ENCODE results near the gene SF3B2. TPM values are rescaled to one million over a fixed set of nuclear protein-coding genes. Genes with fewer than 3 reads are reported as not detected.
"Not testable (repeated sequence)": the region's sequence is repeated elsewhere in the genome, so short reads cannot be mapped to it uniquely, and the experiment has no call there.

Gene SF3B2
- total and polyA plus RNA-seq, 9 donors = 96.9 to 168 (median 137) TPM

- no peak for DNase-seq
- Histone ChIP-seq H3K27me3 (ENCODE audit: control insufficient read depth, insufficient read depth, low read length) (no peaks in the 10 kb centered on the region), H3K9me3 (replicated peaks; ENCODE audit: control insufficient read depth, low read depth, low read length) (no peaks in the 10 kb centered on the region), H3K4me3 (ENCODE audit: low read length) (peak overlapping the region; percentile 71), H3K36me3 (ENCODE audit: control insufficient read depth, insufficient read depth, low read length) (peaks cover 40% of the 10 kb centered on the region), H3K4me1 (ENCODE audit: control insufficient read depth, insufficient read depth, low read length) (peaks cover 31% of the 10 kb centered on the region), H3K27ac (ENCODE audit: low read length) (peak overlapping the region; percentile 65)
- no CpG with 5 or more reads among the region's 2 CpGs for WGBS (ENCODE audit: insufficient coverage)
These were observed 19.2 kb downstream of the SF3B2 start for GRCh38 chr11:66071381-66071801.

- H3K27me3 ChIP-seq (ENCODE audit: control insufficient read depth, insufficient read depth, low read length) = no peaks in the 10 kb centered on the region
- H3K4me3 ChIP-seq (ENCODE audit: low read length) = no peak overlapping the region
- H3K27ac ChIP-seq (ENCODE audit: low read length) = no peak overlapping the region
- H3K4me1 ChIP-seq (ENCODE audit: control insufficient read depth, insufficient read depth, low read length) = peaks cover 29% of the 10 kb centered on the region
- no peaks in the 10 kb centered on the region for H3K9me3 ChIP-seq (replicated peaks; ENCODE audit: control insufficient read depth, low read depth, low read length)
- WGBS (ENCODE audit: insufficient coverage) = no CpG with 5 or more reads among the region's 3 CpGs
- DNase-seq = no peak
- peaks cover 39% of the 10 kb centered on the region for H3K36me3 ChIP-seq (ENCODE audit: control insufficient read depth, insufficient read depth, low read length)
These were observed 19.9 kb downstream of the SF3B2 start for GRCh38 chr11:66072081-66072480.

GRCh38 chr11:66072518-66072917 is 20.4 kb downstream of the SF3B2 start:
- Histone ChIP-seq H3K27ac (ENCODE audit: low read length) (no peak overlapping the region), H3K4me3 (ENCODE audit: low read length) (no peak overlapping the region), H3K36me3 (ENCODE audit: control insufficient read depth, insufficient read depth, low read length) (peaks cover 39% of the 10 kb centered on the region), H3K9me3 (replicated peaks; ENCODE audit: control insufficient read depth, low read depth, low read length) (no peaks in the 10 kb centered on the region), H3K27me3 (ENCODE audit: control insufficient read depth, insufficient read depth, low read length) (no peaks in the 10 kb centered on the region), H3K4me1 (ENCODE audit: control insufficient read depth, insufficient read depth, low read length) (peaks cover 29% of the 10 kb centered on the region)
- DNase-seq = no peak
- WGBS (ENCODE audit: insufficient coverage) = 79% methylated on average over 7 of the region's 8 CpGs

GRCh38 chr11:66073669-66074068 is 21.5 kb downstream of the SF3B2 start:
- Histone ChIP-seq H3K4me3 (ENCODE audit: low read length) (no peak overlapping the region), H3K9me3 (replicated peaks; ENCODE audit: control insufficient read depth, low read depth, low read length) (no peaks in the 10 kb centered on the region), H3K36me3 (ENCODE audit: control insufficient read depth, insufficient read depth, low read length) (peaks cover 27% of the 10 kb centered on the region), H3K27ac (ENCODE audit: low read length) (no peak overlapping the region), H3K4me1 (ENCODE audit: control insufficient read depth, insufficient read depth, low read length) (peaks cover 20% of the 10 kb centered on the region), H3K27me3 (ENCODE audit: control insufficient read depth, insufficient read depth, low read length) (no peaks in the 10 kb centered on the region)
- WGBS (ENCODE audit: insufficient coverage) = no CpG with 5 or more reads among the region's 1 CpG
- DNase-seq = no peak

- peaks cover 11% of the 10 kb centered on the region for H3K4me1 ChIP-seq (ENCODE audit: control insufficient read depth, insufficient read depth, low read length)
- H3K27ac ChIP-seq (ENCODE audit: low read length) = no peak overlapping the region
- H3K36me3 ChIP-seq (ENCODE audit: control insufficient read depth, insufficient read depth, low read length) = peaks cover 26% of the 10 kb centered on the region
- DNase-seq = no peak
- H3K4me3 ChIP-seq (ENCODE audit: low read length) = no peak overlapping the region
- H3K9me3 ChIP-seq (replicated peaks; ENCODE audit: control insufficient read depth, low read depth, low read length) = no peaks in the 10 kb centered on the region
- WGBS (ENCODE audit: insufficient coverage) = no CpG with 5 or more reads among the region's 4 CpGs
- no peaks in the 10 kb centered on the region for H3K27me3 ChIP-seq (ENCODE audit: control insufficient read depth, insufficient read depth, low read length)
These were observed 23.1 kb downstream of the SF3B2 start for GRCh38 chr11:66075273-66075672.

- Histone ChIP-seq H3K27me3 (ENCODE audit: control insufficient read depth, insufficient read depth, low read length) (no peaks in the 10 kb centered on the region), H3K36me3 (ENCODE audit: control insufficient read depth, insufficient read depth, low read length) (peaks cover 26% of the 10 kb centered on the region), H3K27ac (ENCODE audit: low read length) (no peak overlapping the region), H3K4me3 (ENCODE audit: low read length) (no peak overlapping the region), H3K4me1 (ENCODE audit: control insufficient read depth, insufficient read depth, low read length) (peaks cover 6% of the 10 kb centered on the region), H3K9me3 (replicated peaks; ENCODE audit: control insufficient read depth, low read depth, low read length) (no peaks in the 10 kb centered on the region)
- 94% methylated on average over 8 of the region's 9 CpGs for WGBS (ENCODE audit: insufficient coverage)
- no peak for DNase-seq
These were observed 24.4 kb downstream of the SF3B2 start for GRCh38 chr11:66076561-66076960.

GRCh38 chr11:66077927-66078326 is 25.8 kb downstream of the SF3B2 start:
- H3K4me3 ChIP-seq (ENCODE audit: low read length) = no peak overlapping the region
- no CpG with 5 or more reads among the region's 3 CpGs for WGBS (ENCODE audit: insufficient coverage)
- no peak overlapping the region for H3K27ac ChIP-seq (ENCODE audit: low read length)
- H3K9me3 ChIP-seq (replicated peaks; ENCODE audit: control insufficient read depth, low read depth, low read length) = no peaks in the 10 kb centered on the region
- H3K36me3 ChIP-seq (ENCODE audit: control insufficient read depth, insufficient read depth, low read length) = peaks cover 24% of the 10 kb centered on the region
- H3K4me1 ChIP-seq (ENCODE audit: control insufficient read depth, insufficient read depth, low read length) = peaks cover 3% of the 10 kb centered on the region
- DNase-seq = no peak
- no peaks in the 10 kb centered on the region for H3K27me3 ChIP-seq (ENCODE audit: control insufficient read depth, insufficient read depth, low read length)

- H3K27ac ChIP-seq (ENCODE audit: low read length); H3K9me3 ChIP-seq (replicated peaks; ENCODE audit: control insufficient read depth, low read depth, low read length); H3K4me1 ChIP-seq (ENCODE audit: control insufficient read depth, insufficient read depth, low read length); DNase-seq; H3K4me3 ChIP-seq (ENCODE audit: low read length); H3K27me3 ChIP-seq (ENCODE audit: control insufficient read depth, insufficient read depth, low read length): not testable (repeated sequence)
- no CpG with 5 or more reads among the region's 7 CpGs for WGBS (ENCODE audit: insufficient coverage)
- peaks cover 20% of the 10 kb centered on the region for H3K36me3 ChIP-seq (ENCODE audit: control insufficient read depth, insufficient read depth, low read length)
These were observed 26.8 kb downstream of the SF3B2 start for GRCh38 chr11:66078949-66079348.

- no peak overlapping the region for H3K27ac ChIP-seq (ENCODE audit: low read length)
- H3K9me3 ChIP-seq (replicated peaks; ENCODE audit: control insufficient read depth, low read depth, low read length) = no peaks in the 10 kb centered on the region
- 76% methylated on average over 5 of the region's 9 CpGs for WGBS (ENCODE audit: insufficient coverage)
- no peak overlapping the region for H3K4me3 ChIP-seq (ENCODE audit: low read length)
- peaks cover 7% of the 10 kb centered on the region for H3K4me1 ChIP-seq (ENCODE audit: control insufficient read depth, insufficient read depth, low read length)
- no peaks in the 10 kb centered on the region for H3K27me3 ChIP-seq (ENCODE audit: control insufficient read depth, insufficient read depth, low read length)
- DNase-seq = peak; percentile 38
- peaks cover 15% of the 10 kb centered on the region for H3K36me3 ChIP-seq (ENCODE audit: control insufficient read depth, insufficient read depth, low read length)
These were observed 28.1 kb downstream of the SF3B2 start for GRCh38 chr11:66080055-66080817.

GRCh38 chr11:66081505-66081904 is 29.3 kb downstream of the SF3B2 start:
- Histone ChIP-seq H3K27me3 (ENCODE audit: control insufficient read depth, insufficient read depth, low read length) (no peaks in the 10 kb centered on the region), H3K27ac (ENCODE audit: low read length) (no peak overlapping the region), H3K4me3 (ENCODE audit: low read length) (no peak overlapping the region), H3K36me3 (ENCODE audit: control insufficient read depth, insufficient read depth, low read length) (peaks cover 14% of the 10 kb centered on the region), H3K4me1 (ENCODE audit: control insufficient read depth, insufficient read depth, low read length) (peaks cover 7% of the 10 kb centered on the region), H3K9me3 (replicated peaks; ENCODE audit: control insufficient read depth, low read depth, low read length) (no peaks in the 10 kb centered on the region)
- WGBS (ENCODE audit: insufficient coverage) = 31% methylated on average over 3 of the region's 5 CpGs
- DNase-seq = peak; percentile 65
